Endothelial cell of umbilical vein (primary cell): ENCODE measurements around the gene CCDC197. TPM values are rescaled to one million over a fixed set of nuclear protein-coding genes. Genes with fewer than 3 reads are reported as not detected.

Experiments
- BruUV-seq: library from RNA; stranded (reverse); fragments of 400-500 nt; replicated peaks from 2 replicates; lab custom pipeline; 2021; lab: Mats Ljungman, UMichigan
- CTCF ChIA-PET: fragments of 300-600, 350-600 bp; sonication (Branson Sonifier 250); formaldehyde crosslinking; loops from one replicate; lab custom pipeline; 2021; ENCODE audit warnings: antibody characterized with exemption, inconsistent platforms; lab: Charles Lee
- POLR2A ChIA-PET: fragments of 300-600, 350-600 bp; sonication (Branson Sonifier 250); formaldehyde crosslinking; loops from one replicate; lab custom pipeline; 2021; ENCODE audit warnings: antibody characterized with exemption, inconsistent platforms; lab: Charles Lee
- DNase-seq: peaks from one replicate; pipeline ENCODE4 v3.0.0-alpha.2; 2011; ENCODE audit warnings: low read depth, low spot score
- FAIRE-seq: peaks from 2 replicates; lab custom pipeline; 2011; peaks lifted over from hg19 to GRCh38; lab: Jason Lieb, UNC
- H2AFZ ChIP-seq: 2 replicates; pipeline ENCODE4 v1.6.0; 2012; ENCODE audit warnings: low read depth, low read length, control low read depth, inconsistent platforms
- H3K27ac ChIP-seq: 2 replicates; pipeline ENCODE4 v1.5.1; 2011; ENCODE audit warnings: low read depth, mild to moderate bottlenecking, control low read depth, low read length, moderate library complexity; ENCODE audit not compliant: insufficient read depth
- H3K27me3 ChIP-seq, 2 experiments: 2 replicates each; pipeline versions ENCODE4 v1.6.0 to v1.6.1; 2011; ENCODE audit warnings: low read length in 2 of 2, mixed read lengths in 1 of 2; ENCODE audit not compliant: control insufficient read depth in 2 of 2, insufficient read depth in 2 of 2
- H3K36me3 ChIP-seq, 2 experiments: 2 replicates in 1 of 2; 3 replicates in 1 of 2; pipeline ENCODE4 v1.5.1; 2011; ENCODE audit warnings: low read length in 2 of 2, mild to moderate bottlenecking in 1 of 2, moderate library complexity in 1 of 2; ENCODE audit not compliant: control insufficient read depth in 2 of 2, insufficient read depth in 2 of 2; ENCODE audit errors: extremely low read depth in 1 of 2
- H3K4me1 ChIP-seq: 3 replicates; pipeline ENCODE4 v1.5.1; 2011; ENCODE audit warnings: mild to moderate bottlenecking, low read length; ENCODE audit not compliant: control insufficient read depth, insufficient read depth; ENCODE audit errors: extremely low read depth
- H3K4me2 ChIP-seq: 2 replicates; pipeline ENCODE4 v1.6.1; 2011; ENCODE audit warnings: low read length, control low read depth, mixed read lengths; ENCODE audit not compliant: insufficient read depth
- H3K4me3 ChIP-seq, 3 experiments: fragments of 200-600 bp in 1 of 3; sonication (generic), shearing (Covaris generic) in 1 of 3; replicated peaks in 1 of 3; 2 replicates each; pipeline ENCODE4 v1.5.1; 2011 to 2016; ENCODE audit warnings: control low read depth in 3 of 3, low read length in 3 of 3, mild to moderate bottlenecking in 2 of 3, inconsistent platforms in 1 of 3, low read depth in 1 of 3, moderate library complexity in 1 of 3; ENCODE audit not compliant: insufficient read depth in 1 of 3
- H3K79me2 ChIP-seq: 2 replicates; pipeline ENCODE4 v1.6.0; 2012; ENCODE audit warnings: low read length, inconsistent platforms; ENCODE audit not compliant: control insufficient read depth, insufficient read depth
- H3K9ac ChIP-seq: replicated peaks from 2 replicates; pipeline ENCODE3; 2011; ENCODE audit warnings: low read length, control low read depth; ENCODE audit not compliant: insufficient read depth; ENCODE audit errors: extremely low read depth
- H3K9me1 ChIP-seq: replicated peaks from 3 replicates; pipeline ENCODE4 v1.6.0; 2011; ENCODE audit warnings: mild to moderate bottlenecking, low read length; ENCODE audit not compliant: control insufficient read depth, insufficient read depth; ENCODE audit errors: extremely low read depth
- H3K9me3 ChIP-seq: replicated peaks from 2 replicates; pipeline ENCODE4 v1.5.1; 2012; ENCODE audit warnings: low read length, inconsistent platforms; ENCODE audit not compliant: control insufficient read depth, insufficient read depth
- H4K20me1 ChIP-seq: replicated peaks from 2 replicates; pipeline ENCODE3; 2011; ENCODE audit warnings: mild to moderate bottlenecking, low read length; ENCODE audit not compliant: control insufficient read depth, insufficient read depth; ENCODE audit errors: extremely low read depth
- EZH2 ChIP-seq: IDR thresholded peaks from 2 replicates; pipeline ENCODE4 v1.6.1; 2012; ENCODE audit warnings: borderline replicate concordance, low read depth, mild to moderate bottlenecking, moderate library complexity, low read length, inconsistent platforms; ENCODE audit not compliant: severe bottlenecking
- FOS ChIP-seq: IDR thresholded peaks from 2 replicates; pipeline ENCODE4 v1.6.1; 2011; ENCODE audit warnings: mild to moderate bottlenecking, low read length, moderate library complexity, borderline replicate concordance; ENCODE audit not compliant: insufficient read depth
- GATA2 ChIP-seq: IDR thresholded peaks from 2 replicates; pipeline ENCODE4 v1.7.0; 2011; ENCODE audit warnings: low read depth, mild to moderate bottlenecking, moderate library complexity, mixed read lengths, low read length; ENCODE audit not compliant: insufficient read length, insufficient read depth
- MAX ChIP-seq: IDR thresholded peaks from 2 replicates; pipeline ENCODE4 v1.6.1; 2011; ENCODE audit not compliant: insufficient read depth, insufficient read length
- MYC ChIP-seq: IDR thresholded peaks from one replicate; pipeline ENCODE4 v1.6.1; 2011; ENCODE audit warnings: mild to moderate bottlenecking, low read depth, low read length
- POLR2AphosphoS5 ChIP-seq: IDR thresholded peaks from 2 replicates; pipeline ENCODE4 v1.6.1; 2012; ENCODE audit warnings: low read depth, mild to moderate bottlenecking, control low read depth, low read length, moderate library complexity; ENCODE audit not compliant: insufficient read depth
- dilution Hi-C: fragments of 300-500 bp; cut with MboI; formaldehyde crosslinking; loops from one replicate; pipeline ENCODE4 v1.15.0; 2019; ENCODE audit warnings: low sequenced_read_pairs; ENCODE audit not compliant: extremely low pct_ligation_motif_present
- intact Hi-C: fragments of 100-400 bp; cut with micrococcal nuclease; formaldehyde crosslinking; loops from one replicate; pipeline ENCODE4 v1.10.0; 2022
- polyA plus RNA-seq, 4 experiments: library from polyadenylated mRNA; depleted of rRNA in 3 of 4; stranded (reverse) in 3 of 4; unstranded in 1 of 4; fragments of >200 nt; gene quantifications; 2 replicates each; pipeline versions ENCODE4 v1.2.1 to v1.2.3, GENCODE V29; 2011 to 2012; ENCODE audit warnings: missing spikeins in 1 of 4
- total RNA-seq: library from RNA; stranded (reverse); gene quantifications from 2 replicates; pipeline ENCODE4 v1.2.3, GENCODE V29; 2021

CCDC197 gene
- total and polyA plus RNA-seq, 2 donors (not counting 3 experiments of a cell fraction or from before 2014, with no cell fraction given) = not detected

GRCh38 chr14:94029265-94029664 is 32.2 kb downstream of the CCDC197 start:
- no peaks in the 10 kb centered on the region for H3K9me1 ChIP-seq
- no peak overlapping the region for H3K9ac ChIP-seq
- H3K36me3 ChIP-seq = no peaks in the 10 kb centered on the region
- H3K79me2 ChIP-seq = no peaks in the 10 kb centered on the region
- no TSS peak for BruUV-seq
- no peaks in the 10 kb centered on the region for H3K9me3 ChIP-seq
- intact Hi-C loops (no loop called here), dilution Hi-C loops (no loop called here)
- H3K4me2 ChIP-seq = no peak overlapping the region
- FAIRE-seq (no peak), DNase-seq (no peak)
- no peak overlapping the region for H3K4me3 ChIP-seq
- ChIA-PET CTCF (interaction anchor here (0.9 to 2.7 kb wide), 7 partner anchors 84 to 112 kb away, joined by 3 to 30 read pairs (median 9); partner anchors contain the start of gene IFI27L2), POLR2A (no interaction called here)
- peaks cover 10% of the 10 kb centered on the region for H3K4me1 ChIP-seq
- no peak overlapping the region for H3K27ac ChIP-seq
- no peaks in the 10 kb centered on the region for H4K20me1 ChIP-seq
- TF ChIP-seq GATA2 (no peak), FOS (no peak), MAX (no peak), MYC (no peak), EZH2 (no peak), POLR2AphosphoS5 (no peak)
- H2AFZ ChIP-seq = no peak overlapping the region
- no peaks in the 10 kb centered on the region for H3K27me3 ChIP-seq

- H3K4me2 ChIP-seq = no peak overlapping the region
- intact Hi-C loops = no loop called here
- no peak overlapping the region for H3K4me3 ChIP-seq
- no peaks in the 10 kb centered on the region for H3K36me3 ChIP-seq
- no peaks in the 10 kb centered on the region for H4K20me1 ChIP-seq
- no peak overlapping the region for H3K27ac ChIP-seq
- H3K79me2 ChIP-seq = no peaks in the 10 kb centered on the region
- no peak overlapping the region for H2AFZ ChIP-seq
- no TSS peak for BruUV-seq
- H3K4me1 ChIP-seq = peaks cover 10% of the 10 kb centered on the region
- ChIA-PET CTCF (interaction anchor here (0.7 to 2.7 kb wide), 5 partner anchors 100 to 1493 kb away, joined by 3 to 16 read pairs (median 5); partner anchors contain the start of gene IFI27L2), POLR2A (no interaction called here)
- dilution Hi-C loops = no loop called here
- TF ChIP-seq GATA2 (no peak), POLR2AphosphoS5 (no peak), MAX (no peak)
- no peaks in the 10 kb centered on the region for H3K9me3 ChIP-seq
- no peak for FAIRE-seq
- no peaks in the 10 kb centered on the region for H3K27me3 ChIP-seq
- no peak for DNase-seq
- no peaks in the 10 kb centered on the region for H3K9me1 ChIP-seq
- H3K9ac ChIP-seq = no peak overlapping the region
Observed at GRCh38 chr14:94029671-94030203, 32.6 kb downstream of the CCDC197 start.
